Stimulated activated CD8-positive, alpha-beta memory T cell treated with anti-CD3 and anti-CD28 coated beads, Interleukin-7, amount 100 ng/mL, for 1 hour (primary cell): ENCODE data around the gene PPP1R12C.
"Not testable (repeated sequence)": the region's sequence is repeated elsewhere in the genome, so short reads cannot be mapped to it uniquely, and the experiment has no call there.

Source experiments
- DNase-seq, 2 donors: peaks; one replicate each; pipeline ENCODE4 v3.0.0-alpha.2; 2020; ENCODE audit warnings: low read depth in 2 of 2

PPP1R12C gene

DNA sequence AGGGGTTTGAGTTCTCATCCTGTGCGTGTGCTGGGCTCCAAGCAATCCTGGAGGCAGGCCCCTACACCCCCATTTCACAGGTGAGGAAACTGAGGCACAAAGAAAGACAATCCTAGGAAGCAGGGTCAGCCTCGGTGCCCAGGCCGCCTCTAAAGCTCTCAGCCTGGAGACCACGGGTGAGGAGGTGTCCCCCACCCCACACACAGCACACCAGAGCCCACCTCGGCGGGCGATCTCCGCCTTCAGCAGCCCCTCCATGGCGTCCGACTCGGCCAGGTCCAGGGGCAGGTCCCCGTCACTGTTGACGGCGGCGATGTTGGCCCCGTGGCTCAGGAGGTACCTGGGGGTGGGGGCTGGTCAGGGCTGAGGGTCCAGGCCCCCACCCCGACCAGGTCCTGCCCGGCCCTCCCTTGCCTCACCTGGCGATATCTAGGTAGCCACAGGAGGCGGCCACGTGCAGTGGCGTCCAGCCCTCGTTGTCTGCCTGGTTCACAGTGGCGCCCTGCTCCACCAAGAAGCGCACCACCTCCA is 5.1 kb downstream of the PPP1R12C start:
- no peak for DNase-seq

DNA sequence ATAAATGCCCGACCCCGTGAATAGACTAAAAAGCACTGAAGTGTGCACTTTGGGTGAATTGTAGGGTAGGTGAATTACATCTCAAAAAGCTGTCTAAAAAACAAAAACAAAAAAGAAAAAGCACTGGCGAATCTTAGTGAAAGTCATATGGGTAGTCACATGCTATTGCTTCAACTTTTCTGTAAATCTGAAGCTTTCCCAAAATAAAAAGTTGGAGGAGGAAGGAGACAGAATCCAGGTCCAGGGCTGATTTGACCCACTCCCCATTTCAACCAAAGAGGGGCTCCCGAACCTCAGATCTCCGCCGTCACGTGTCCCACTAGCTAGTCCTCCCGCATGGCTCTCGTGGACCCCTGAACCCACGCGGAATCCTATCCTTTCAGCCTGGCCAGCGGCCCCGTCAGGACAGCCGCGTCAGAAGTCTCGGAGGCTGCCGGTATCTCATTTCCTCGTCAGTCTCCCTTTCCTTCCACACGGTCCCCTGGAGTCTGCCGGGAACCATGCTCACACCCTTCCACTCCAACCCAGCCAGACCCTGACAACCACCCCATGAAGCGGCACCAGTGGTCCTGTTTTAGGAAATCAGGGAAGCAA is 6.1 kb downstream of the PPP1R12C start:
- DNase-seq, result no peak

DNA sequence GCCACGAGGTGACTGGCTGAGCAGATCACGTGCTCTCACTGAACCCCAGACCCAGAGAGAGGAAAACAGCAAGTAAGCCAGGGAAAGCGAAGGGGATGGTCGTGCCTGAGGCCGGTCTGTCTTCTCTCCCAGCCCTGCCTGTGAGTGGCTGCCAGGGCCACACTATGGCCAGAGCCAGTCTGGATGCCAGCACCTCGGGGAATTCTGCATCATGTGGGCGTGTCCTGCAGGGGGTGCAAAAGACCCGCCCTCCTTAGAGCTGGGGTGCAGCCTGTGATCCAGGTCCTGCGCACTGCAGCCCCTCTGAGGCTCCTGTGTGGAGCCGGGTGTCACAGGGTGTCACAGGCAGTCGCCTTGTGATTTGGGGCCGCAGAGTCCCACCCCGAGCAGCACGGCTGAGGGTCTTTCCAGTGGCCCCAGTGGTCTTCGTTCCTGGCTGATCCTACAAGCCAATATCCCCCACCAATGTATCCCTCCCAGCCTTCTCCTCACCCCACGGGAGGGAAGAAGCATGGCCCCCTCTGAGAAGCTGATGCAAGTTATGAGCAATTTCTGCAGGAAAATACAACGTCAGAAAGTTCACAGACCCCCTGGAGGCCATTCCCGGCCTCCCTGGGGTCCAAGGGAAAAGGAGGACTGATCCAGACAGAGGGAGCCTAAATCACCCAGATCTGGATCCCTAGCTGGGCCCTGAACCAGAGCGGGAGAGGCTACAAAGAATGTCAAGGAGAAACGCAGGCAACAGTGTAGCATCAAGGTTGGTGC is 7.7 kb downstream of the PPP1R12C start:
- no peak for DNase-seq

DNA sequence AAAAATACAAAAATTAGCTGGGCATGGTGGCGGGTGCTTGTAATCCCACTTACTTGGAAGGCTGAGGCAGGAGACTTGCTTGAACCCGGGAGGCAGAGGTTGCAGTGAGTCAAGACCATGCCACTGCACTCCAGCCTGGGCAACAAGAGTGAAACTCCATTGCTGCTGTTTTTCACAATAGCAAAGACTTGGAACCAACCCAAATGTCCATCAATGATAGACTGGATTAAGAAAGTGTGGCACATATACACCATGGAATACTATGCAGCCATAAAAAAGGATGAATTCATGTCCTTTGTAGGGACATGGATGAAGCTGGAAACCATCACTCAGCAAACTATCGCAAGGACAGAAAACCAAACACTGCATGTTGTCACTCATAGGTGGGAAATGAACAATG is 10.2 kb downstream of the PPP1R12C start:
- not testable (repeated sequence) for DNase-seq

DNA sequence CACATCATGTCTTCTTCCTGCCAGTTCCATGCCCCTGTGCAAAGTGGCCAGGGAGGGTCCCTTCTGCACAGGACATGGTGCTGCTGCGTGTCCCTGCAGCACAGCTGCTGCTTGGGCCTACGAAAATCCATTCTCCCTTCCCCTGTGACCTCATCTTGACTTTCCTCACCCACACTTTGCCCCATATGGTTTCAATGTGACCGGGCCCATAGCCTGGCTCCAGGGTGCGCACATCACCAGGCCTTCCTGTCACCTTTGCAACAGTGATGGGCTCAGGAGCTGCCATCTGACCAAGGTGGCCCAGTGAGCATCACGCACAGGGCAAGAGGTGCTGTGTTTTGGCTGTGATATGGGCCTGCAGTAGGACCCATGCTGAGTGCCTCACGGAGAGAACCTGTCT is 10.8 kb downstream of the PPP1R12C start:
- no peak for DNase-seq

DNA sequence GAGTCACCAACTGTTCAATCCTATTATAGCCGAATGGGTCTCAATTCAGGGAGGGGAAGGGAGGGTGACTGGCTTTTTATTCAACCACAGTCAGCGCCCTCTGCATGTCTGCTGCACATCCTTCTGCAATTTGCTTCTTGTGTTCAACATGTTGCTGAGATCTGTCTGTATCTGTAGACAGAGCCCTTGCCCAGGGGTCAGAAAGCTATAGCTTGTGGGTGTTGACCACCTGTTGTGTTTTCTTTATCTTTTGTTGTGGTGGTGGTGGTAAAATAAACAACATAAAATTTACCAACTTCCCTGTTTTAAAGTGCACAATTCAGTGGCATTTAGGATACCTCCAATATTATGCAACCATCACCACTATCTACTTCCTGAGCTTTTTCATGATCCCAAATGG is 12.2 kb downstream of the PPP1R12C start:
- DNase-seq, result no peak

DNA sequence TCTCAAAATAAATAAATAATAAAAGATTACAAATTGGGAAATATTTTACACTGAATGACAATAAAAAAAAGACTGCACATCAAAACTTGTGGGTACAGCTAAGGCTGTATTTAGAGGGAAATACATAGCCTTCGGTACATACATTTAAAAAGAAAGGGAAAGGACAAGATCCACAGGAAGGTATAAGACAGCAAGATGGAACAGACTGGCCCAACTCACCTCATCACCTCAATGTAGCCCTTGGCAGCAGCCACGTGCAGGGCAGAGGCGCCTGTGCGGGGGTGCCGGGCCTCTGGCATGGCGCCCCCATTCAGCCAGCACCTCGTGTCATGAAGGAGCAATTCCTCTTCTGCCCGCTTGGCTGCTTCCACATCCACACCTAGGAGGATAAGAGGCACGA is 14.2 kb downstream of the PPP1R12C start:
- DNase-seq, result no peak

DNA sequence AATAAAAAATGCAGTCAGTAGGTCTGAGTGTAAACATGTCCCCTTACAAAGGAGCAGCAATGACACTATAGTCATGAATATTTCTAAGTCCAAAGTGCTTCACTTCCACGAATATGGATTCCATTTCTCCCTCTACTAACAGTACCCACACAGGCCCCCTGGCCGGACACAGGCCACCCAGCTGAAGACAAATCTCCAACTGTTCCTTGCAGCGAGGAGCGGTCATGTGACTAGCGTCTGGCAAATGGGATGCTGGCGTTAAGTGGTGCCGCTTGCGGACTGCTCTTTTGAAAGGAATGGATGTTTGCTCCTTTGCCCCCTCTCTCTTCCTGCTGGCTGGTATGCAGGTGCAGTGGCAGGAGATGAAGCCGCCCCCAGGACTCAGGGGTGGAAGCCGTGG is 16.2 kb downstream of the PPP1R12C start:
- no peak for DNase-seq

DNA sequence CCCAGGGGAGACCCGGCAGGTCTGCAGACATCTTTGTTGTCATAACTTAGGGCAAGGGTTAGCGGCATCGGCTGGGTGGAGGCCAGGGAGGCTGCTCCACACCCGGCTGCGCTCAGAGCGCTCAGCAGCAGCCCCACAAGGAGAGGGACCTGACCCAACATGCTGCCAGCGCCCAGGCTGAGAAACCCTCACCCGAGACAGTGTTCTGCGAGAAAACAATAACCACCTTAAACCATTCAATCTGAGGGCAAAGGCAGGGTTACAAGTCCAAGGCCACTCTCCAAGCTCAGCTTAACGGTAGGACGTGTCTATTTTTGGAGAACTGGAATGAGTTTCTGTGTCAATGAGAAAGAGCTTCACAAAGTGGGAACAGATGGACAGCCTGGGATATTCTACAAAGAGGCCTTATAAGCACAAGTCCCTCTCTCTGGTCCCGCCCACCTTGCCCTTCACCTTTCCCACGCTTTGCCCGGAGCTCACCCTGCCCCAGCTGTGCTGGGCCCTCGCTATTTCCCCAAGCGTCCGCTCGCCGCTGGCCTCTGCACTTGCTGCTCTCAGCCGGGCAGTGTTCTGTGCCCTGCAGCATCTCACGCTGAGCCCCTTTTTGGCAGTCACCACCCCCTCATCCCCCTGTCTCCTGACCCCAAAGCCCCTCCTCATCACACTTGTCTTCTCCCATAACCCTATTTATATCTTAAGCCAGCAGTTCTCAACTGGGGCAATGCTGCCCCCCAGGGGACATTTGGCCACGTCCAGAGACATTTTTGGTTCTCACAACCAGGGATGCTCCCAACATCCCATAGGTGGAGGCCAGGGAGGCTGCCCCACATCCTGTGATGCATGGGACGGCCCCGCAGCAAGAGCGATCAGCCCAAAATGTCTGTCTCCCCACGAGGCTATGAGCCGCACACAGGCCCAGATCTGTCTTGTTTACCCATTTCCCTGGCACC is 17.6 kb downstream of the PPP1R12C start:
- no peak for DNase-seq

DNA sequence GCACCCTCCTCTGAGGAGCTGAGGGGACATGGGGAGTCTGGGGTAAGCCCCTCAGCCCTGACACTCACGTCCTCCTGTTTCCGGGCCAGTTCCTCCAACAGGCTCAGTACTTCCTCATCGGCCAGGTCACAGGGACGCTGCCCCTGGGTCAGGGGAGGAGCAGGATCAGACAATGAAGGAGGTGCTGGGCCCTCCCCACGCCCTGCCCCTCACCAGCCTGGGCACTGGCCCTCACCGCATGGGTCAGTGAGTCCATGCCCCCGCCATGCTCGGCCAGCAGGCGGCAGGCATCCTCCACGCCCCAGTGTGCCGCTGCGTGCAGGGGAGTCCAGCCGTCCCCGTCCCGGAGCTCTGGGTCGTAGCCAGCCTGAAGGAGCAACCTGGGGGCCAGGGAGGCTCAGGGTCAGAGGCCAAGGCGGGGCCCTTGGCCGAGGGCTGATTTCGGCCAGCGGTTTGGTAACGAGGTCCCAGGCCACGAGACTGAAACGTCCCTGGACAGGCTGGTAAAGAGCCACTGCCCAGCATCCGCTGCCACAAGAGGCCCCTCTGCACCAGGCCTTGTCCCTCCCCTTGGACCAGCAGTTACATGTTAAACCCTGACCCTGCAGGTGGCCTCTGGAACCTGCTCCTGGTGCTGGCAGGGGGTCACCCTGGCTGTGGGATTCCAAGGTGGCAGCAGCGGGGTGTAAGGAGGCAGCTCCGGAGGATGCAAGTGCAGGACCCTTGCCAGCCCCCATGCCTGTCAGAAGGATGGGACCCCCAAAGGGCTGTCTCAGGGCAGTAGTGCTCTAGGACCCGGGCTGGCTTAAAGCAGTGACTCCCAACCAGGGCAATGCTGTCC is 18.5 kb downstream of the PPP1R12C start:
- no peak for DNase-seq

DNA sequence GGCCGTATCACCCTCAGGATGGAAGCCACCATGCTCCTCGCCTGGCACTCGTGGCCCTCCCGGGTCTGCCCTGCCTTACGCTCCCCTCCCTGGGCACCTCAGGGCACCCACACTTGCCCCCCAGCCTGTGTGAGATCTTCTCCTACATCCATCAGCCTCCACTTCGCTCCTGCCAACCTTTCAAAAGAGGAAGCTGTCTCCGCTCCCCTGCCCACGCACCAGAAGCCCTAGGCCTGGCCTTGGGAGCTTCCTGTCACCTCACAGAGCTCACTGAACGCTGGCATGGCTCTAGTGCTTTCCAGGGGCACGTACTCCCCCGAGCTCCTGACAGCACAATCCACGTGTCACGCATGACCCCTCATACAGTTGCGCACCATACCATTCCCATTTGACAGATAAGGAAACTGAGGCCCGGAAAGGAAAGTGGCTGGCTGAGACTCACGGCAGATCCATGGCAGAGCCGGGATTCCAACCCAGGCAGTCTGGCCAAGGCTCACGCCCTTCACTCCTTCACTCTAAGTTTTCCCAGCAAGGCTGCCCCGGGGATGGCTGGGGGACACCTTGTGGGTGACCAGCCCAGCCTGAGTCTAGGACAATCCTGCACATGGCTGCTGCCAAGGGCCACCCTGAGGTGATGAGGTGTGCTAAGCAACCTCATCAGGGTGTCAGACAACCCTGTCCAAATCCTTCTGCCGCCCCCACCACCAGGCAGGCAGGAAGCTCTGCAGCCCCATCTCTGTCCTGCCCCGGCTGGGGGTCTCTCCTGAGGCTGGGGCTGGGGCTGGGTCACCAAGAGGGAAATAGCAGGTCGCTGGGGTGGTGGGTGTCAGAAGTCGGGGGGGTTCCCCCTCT is 19.3 kb downstream of the PPP1R12C start:
- DNase-seq, result no peak

DNA sequence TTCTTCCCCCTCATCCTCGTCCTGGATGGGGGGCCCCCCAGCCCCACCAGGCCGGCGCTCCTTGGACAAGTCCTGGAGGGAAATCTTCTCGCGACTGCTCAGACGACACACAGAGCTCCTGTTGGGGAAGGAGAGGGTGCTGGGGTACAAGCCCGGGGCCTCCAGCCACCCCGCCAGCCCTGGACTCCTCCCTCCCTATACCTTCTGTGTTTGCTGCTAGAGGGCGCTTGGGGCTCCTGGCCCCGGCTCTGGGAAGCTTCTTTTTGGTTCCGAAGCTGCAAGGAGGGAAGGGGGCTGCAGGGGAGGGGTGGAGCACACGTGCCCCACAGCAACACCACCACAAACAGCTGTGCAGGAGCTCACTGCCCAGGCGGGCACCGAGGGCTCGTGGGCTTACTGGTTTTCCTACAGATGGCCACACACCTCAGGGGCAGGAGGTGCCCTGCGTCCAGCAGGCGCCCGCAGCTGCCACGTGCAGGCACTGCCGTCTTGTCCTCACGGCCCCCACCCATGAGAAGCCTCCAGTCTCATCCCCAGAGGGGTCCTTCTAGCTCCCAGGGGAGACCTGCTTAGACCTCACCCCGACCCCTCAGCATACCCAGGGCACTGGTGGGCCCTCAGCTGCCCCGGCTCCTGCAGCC is 21.3 kb downstream of the PPP1R12C start:
- no peak for DNase-seq

DNA sequence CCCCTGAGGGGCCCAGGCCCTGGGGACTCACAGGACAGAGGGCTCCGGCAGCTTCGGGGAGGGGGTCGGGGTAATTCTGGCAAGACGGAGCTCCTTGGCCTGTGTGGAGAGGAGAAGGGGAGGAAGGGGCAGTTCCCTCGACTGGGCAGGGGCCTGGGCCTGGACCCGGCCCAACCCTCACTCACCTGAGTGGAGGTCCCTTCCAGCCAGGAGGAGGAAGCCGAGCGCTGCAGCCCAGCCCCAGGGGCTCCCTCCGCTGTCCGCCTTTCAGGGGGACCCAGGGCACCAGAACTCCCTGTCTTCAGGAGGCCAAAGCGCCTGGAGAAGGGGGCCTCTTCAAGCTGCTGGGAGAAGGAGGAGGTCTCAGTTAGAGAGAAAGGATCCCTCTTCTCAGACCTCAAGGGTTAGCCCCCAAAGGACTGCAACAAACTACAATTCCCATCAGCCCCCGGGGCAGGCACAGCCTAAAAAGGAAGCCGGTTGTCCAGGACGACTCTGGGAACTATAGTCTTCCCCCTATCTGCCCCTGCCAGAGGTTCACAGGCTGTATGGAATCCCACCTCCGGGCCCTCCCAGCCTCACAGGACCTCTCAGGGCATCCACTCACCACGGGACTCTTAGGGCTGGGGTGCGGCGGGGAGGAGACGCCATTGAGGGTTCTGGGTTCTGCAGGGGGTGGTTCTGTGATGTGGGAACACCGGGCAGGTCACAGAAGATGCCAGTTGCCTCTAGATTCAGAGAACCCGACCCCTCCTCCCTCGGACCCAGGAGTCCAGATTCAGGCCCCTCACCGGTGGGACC is 22.0 kb downstream of the PPP1R12C start:
- DNase-seq, result no peak

DNA sequence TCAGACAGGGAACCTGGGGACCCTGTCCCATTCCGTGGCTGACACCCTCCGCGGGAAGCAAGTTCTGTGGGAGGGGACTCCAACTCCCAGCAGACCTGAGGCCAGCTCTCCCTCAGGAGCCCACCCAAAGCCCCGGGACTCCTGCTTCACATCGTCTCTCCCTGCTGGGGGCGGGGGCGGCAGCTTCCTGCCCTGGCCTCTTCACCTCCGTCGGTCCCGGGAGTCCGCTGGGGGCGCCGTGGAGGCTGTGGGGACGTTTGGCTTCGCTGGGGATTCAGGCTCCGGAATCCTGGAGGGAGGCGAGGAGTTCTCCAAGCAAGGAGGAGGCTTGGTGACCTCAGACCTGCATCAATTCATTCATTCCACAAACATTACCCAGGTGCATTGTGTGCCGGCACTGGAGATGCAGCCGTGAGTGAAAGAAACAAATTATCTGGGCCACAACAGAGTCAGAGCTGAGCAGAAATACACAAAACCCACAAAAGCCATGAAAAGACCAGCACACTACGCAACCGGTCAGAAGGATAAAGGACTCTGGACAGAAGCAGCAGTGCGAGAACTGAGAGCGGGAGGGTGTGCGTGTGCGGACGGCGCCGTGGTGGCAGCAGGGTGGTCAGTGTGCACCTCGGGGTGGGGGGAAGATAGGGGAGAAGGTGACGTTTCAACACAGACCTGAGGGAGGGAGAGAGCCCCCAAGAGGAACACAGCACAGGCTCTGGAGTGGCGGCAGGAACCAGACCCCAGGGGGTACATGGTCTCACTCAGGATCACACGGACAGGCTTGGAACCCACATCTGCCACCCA is 22.8 kb downstream of the PPP1R12C start:
- DNase-seq, result no peak

DNA sequence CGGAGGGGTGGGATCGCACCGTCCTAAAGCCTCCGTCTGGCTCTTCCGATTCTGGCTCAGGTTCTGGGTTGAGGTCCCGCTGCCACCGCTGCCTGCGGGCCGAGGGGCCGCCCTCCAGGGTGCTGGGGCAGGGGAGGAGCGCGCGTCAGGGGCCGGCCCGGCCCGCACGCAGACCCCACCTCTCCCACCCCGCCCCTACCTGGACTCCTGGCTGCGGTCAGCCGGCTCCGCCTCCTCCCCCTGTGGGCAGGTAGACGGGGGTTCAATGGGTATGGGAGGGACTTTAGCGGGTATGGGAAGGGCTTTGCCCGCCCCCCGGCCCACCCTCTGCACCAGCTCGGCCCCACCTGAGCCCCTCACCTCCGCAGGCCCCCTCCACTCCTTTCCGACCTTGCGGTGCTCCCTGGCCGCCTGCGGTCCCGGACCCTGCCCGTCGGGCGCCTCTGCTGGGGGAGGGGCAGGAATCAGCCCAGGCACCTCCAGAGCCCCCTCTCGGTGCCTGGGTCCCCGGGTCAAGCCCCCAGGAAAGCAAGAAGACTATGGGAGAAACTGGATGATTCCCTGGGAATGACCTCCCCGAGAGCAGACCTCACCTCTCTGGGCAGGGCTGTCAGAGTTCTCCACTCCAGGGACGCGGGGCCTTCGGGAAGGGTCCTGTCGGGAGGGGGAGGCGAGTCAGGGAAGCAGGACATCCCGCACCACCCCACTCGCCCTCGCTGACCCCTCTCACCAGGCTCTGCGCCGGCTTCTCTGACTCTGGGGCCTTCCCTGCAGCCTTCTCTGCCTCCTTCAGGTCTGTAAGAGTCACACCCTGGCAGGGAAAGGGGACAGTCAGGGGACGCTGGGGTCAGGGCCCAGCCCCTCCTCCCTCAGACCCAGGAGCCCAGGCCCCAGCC is 24.8 kb downstream of the PPP1R12C start:
- DNase-seq, result no peak

DNA sequence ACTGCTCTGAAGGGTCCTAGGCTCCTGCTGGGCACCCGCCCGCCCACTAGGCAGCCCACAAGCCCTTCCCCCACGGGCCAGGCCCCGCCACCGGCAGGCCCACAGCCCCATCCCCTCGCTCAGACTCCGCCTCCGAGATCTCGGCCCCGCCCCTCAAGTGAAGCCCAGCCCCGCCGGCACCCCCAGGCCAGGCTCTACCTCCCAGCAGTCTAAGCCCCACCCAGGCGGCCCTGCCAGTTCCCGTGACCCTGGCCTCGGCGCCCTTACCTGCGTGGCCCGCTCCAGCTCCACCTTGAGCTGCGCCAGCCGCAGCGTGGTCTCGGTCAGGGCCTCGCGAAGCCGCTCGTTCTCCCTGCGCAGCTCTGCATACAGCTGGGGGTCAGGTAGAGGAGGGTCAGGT is 25.5 kb downstream of the PPP1R12C start:
- DNase-seq, result no peak
